ENCODE measurements around the gene B3GALT4.

DNA sequence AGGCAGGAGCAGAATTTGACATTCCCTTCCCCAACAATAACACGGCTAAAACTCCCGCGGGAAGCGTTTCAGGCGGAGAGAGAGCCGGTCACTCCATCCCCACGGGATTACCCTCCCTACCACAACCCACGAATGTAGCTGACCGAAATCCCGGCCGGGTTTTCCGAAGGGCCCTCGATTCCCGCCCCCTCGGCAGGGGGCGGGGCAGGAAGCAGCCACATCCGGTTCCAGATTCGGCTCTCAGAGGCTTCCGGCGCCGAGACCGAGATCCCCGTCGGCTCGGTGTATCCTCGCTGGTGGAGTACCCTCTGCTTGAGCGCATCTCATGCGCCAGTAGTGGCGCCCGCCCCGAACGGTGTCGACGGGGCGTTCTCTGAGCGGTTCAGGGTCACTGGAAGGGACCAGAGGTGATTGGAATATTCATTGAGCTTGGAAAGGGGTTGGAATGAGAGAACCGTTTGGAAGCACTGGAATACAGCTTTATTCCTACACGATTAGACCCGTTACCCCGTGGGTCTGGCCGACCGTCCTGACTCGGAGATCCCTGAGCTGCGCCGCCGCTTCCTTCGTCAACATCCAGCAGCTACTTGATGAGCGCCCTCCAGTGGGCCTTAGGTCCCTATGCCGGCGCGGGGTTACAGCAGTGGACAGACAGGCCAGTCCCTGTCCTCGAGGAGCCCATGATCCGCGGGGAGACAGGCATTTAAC is 22.5 kb downstream of the B3GALT4 start:
- TF ChIP-seq SUZ12 (IDR thresholded peaks at IDR 0.05; ENCODE audit: extremely low read depth, insufficient read depth, insufficient read length) (no peak), YY1 (IDR thresholded peaks at IDR 0.05; ENCODE audit: insufficient read depth, insufficient read length) (no peak), ZNF274 (IDR thresholded peaks at IDR 0.05; ENCODE audit: low read depth, low read length) (no peak)
